Stimulated activated CD4-positive, alpha-beta T cell treated with anti-CD3 and anti-CD28 coated beads, Interleukin-1b, Interleukin-23, amount 100 ng/mL, for 4 hours (primary cell): Measurements from ENCODE around the gene SCAMP2.
A peak's percentile ranks its signal among the peaks of the same experiment; 100 is the strongest.

Experiments
- DNase-seq, 2 donors: peaks; one replicate each; pipeline ENCODE4 v3.0.0-alpha.2; 2020; ENCODE audit warnings: low read depth in 2 of 2

SCAMP2 gene

GRCh38 chr15:74838746-74839525 lies 34.2 kb downstream of the SCAMP2 start:
- DNase-seq: no peak

- no peak for DNase-seq
These were observed 35.0 kb downstream of the SCAMP2 start for GRCh38 chr15:74838137-74838516.

GRCh38 chr15:74837482-74838136 lies 35.6 kb downstream of the SCAMP2 start:
- no peak for DNase-seq

GRCh38 chr15:74836846-74837245 lies 36.3 kb downstream of the SCAMP2 start:
- DNase-seq: no peak

- peak; percentile 26 to 48 for DNase-seq
These were observed 37.8 kb downstream of the SCAMP2 start for GRCh38 chr15:74835312-74835823.

GRCh38 chr15:74833376-74834107 lies 39.6 kb downstream of the SCAMP2 start:
- DNase-seq: no peak

GRCh38 chr15:74832826-74833225 lies 40.3 kb downstream of the SCAMP2 start:
- DNase-seq: no peak

- no peak for DNase-seq
These were observed 41.2 kb downstream of the SCAMP2 start for GRCh38 chr15:74831813-74832495.

GRCh38 chr15:74830868-74831267 lies 42.3 kb downstream of the SCAMP2 start:
- DNase-seq: no peak

GRCh38 chr15:74829991-74830390 lies 43.2 kb downstream of the SCAMP2 start:
- DNase-seq: no peak

GRCh38 chr15:74829486-74829885 lies 43.7 kb downstream of the SCAMP2 start:
- DNase-seq: no peak

GRCh38 chr15:74828835-74829234 lies 44.3 kb downstream of the SCAMP2 start:
- no peak for DNase-seq

- no peak for DNase-seq
These were observed 45.6 kb downstream of the SCAMP2 start for GRCh38 chr15:74827614-74828013.

- DNase-seq: no peak
These were observed 46.2 kb downstream of the SCAMP2 start for GRCh38 chr15:74826921-74827320.

- DNase-seq: peak in 1 of 2 donors; percentile 43
These were observed 46.8 kb downstream of the SCAMP2 start, which contains the start of gene CPLX3 for GRCh38 chr15:74826364-74826819. Gene CPLX3 (plus strand): TSS chr15:74826627. CDS start chr15:74826704, 77 bp downstream.

GRCh38 chr15:74825866-74826265 lies 47.3 kb downstream of the SCAMP2 start:
- DNase-seq: no peak

GRCh38 chr15:74824976-74825375 lies 48.2 kb downstream of the SCAMP2 start:
- no peak for DNase-seq

GRCh38 chr15:74823324-74823723 lies 49.8 kb downstream of the SCAMP2 start:
- DNase-seq: no peak

- no peak for DNase-seq
These were observed 50.9 kb downstream of the SCAMP2 start for GRCh38 chr15:74822233-74822632.

GRCh38 chr15:74821790-74822158 lies 51.4 kb downstream of the SCAMP2 start:
- DNase-seq: no peak

GRCh38 chr15:74821091-74821789 lies 51.9 kb downstream of the SCAMP2 start:
- no peak for DNase-seq
